ENCODE measurements around the gene MARS2.
"Not testable (repeated sequence)": the region's sequence is repeated elsewhere in the genome, so short reads cannot be mapped to it uniquely, and the experiment has no call there.

MARS2 gene

GRCh38 chr2:197717863-197718262, 12.7 kb downstream of the MARS2 start:
- Histone ChIP-seq H3K9me3 (ENCODE audit: control insufficient read depth, low read length) (no peaks in the 10 kb centered on the region), H3K36me3 (ENCODE audit: control insufficient read depth, insufficient read depth, low read length) (no peaks in the 10 kb centered on the region), H3K27me3 (replicated peaks; ENCODE audit: control insufficient read depth, insufficient read depth, low read length, poor library complexity, severe bottlenecking) (no peaks in the 10 kb centered on the region), H3K4me3 (ENCODE audit: insufficient read depth, low read depth, low read length, poor library complexity, severe bottlenecking) (no peak overlapping the region), H3K4me1 (ENCODE audit: control insufficient read depth, insufficient read depth, low read length, poor library complexity, severe bottlenecking) (no peaks in the 10 kb centered on the region), H3K27ac (ENCODE audit: insufficient read depth, low read length, poor library complexity, severe bottlenecking) (no peak overlapping the region)
- DNase-seq: no peak

DNA sequence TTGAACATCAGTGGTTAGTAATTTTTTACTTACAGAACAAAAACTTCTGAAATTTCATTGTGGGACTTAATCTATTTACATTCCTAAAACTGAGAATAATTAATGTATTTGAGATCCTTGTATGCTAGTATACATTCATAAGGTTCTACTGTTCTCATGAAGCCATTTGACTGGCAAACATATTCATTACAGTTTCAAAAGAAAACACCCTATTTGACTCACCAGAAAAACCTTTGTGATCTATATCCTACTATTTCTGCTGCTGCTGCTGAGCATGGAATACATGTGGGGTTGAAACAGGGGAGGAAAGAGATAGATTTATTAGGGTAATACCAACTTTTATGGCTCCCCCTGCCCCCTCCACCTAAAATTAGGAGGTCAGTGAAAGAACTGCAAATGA, 21.8 kb downstream of the MARS2 start:
- Histone ChIP-seq H3K36me3 (ENCODE audit: control insufficient read depth, insufficient read depth, low read length) (no peaks in the 10 kb centered on the region), H3K27ac (ENCODE audit: insufficient read depth, low read length, poor library complexity, severe bottlenecking) (no peak overlapping the region), H3K4me3 (ENCODE audit: insufficient read depth, low read depth, low read length, poor library complexity, severe bottlenecking) (no peak overlapping the region), H3K27me3 (replicated peaks; ENCODE audit: control insufficient read depth, insufficient read depth, low read length, poor library complexity, severe bottlenecking) (no peaks in the 10 kb centered on the region), H3K9me3 (ENCODE audit: control insufficient read depth, low read length) (no peaks in the 10 kb centered on the region), H3K4me1 (ENCODE audit: control insufficient read depth, insufficient read depth, low read length, poor library complexity, severe bottlenecking) (no peaks in the 10 kb centered on the region)
- DNase-seq: no peak

DNA sequence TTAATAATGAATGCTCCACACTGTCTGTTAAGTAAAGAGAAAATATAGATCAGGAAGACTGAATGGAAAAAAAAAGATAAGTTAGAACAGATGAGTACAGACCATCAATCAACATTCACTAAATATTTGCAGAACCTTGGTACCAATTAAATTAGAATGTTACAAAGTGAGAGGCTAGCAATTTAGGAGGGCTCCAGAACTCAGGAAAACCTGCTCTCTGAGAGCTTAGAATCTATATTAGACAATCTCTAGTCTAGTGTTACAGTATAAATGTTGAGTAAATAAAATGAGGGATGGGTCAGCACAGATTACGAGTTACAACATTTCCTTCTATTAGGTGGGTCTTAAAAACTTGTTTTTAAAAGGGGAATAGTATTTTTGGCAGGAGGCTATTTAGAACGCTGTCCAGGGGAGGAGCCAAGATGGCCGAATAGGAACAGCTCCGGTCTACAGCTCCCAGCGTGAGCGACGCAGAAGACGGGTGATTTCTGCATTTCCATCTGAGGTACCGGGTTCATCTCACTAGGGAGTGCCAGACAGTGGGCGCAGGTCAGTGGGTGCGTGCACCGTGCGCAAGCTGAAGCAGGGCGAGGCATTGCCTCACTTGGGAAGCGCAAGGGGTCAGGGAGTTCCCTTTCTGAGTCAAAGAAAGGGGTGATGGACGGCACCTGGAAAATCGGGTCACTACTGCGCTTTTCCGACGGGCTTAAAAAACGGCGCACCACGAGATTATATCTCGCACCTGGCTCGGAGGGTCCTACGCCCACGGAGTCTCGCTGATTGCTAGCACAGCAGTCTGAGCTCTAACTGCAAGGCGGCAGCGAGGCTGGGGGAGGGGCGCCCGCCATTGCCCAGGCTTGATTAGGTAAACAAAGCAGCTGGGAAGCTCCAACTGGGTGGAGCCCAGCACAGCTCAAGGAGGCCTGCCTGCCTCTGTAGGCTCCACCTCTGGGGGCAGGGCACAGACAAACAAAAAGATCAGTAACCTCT, 23.7 kb downstream of the MARS2 start:
- H3K27ac ChIP-seq (ENCODE audit: insufficient read depth, low read length, poor library complexity, severe bottlenecking); H3K9me3 ChIP-seq (ENCODE audit: control insufficient read depth, low read length); H3K4me3 ChIP-seq (ENCODE audit: insufficient read depth, low read depth, low read length, poor library complexity, severe bottlenecking); H3K27me3 ChIP-seq (replicated peaks; ENCODE audit: control insufficient read depth, insufficient read depth, low read length, poor library complexity, severe bottlenecking); H3K36me3 ChIP-seq (ENCODE audit: control insufficient read depth, insufficient read depth, low read length); DNase-seq; H3K4me1 ChIP-seq (ENCODE audit: control insufficient read depth, insufficient read depth, low read length, poor library complexity, severe bottlenecking): not testable (repeated sequence)

DNA sequence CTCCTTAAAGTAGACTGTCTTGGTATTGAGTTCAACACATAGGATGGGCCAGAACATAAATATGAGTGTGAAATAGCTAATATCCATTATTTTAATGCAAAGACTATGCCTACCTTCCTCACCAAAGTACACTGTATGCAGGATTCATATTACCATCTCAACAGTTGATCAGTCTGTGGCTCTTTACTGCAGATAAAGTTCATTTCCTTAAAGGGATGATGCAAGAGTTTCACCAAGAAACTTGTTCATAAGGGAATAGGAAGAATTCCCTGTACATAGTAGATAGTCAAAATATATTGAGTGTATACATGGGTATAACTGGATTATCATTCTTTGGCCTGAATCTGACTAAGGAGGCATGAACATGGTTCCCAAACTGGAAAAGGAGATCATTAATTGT, 35.0 kb downstream of the MARS2 start:
- Histone ChIP-seq H3K9me3 (ENCODE audit: control insufficient read depth, low read length) (no peaks in the 10 kb centered on the region), H3K4me3 (ENCODE audit: insufficient read depth, low read depth, low read length, poor library complexity, severe bottlenecking) (no peak overlapping the region), H3K27ac (ENCODE audit: insufficient read depth, low read length, poor library complexity, severe bottlenecking) (no peak overlapping the region), H3K36me3 (ENCODE audit: control insufficient read depth, insufficient read depth, low read length) (no peaks in the 10 kb centered on the region), H3K27me3 (replicated peaks; ENCODE audit: control insufficient read depth, insufficient read depth, low read length, poor library complexity, severe bottlenecking) (no peaks in the 10 kb centered on the region), H3K4me1 (ENCODE audit: control insufficient read depth, insufficient read depth, low read length, poor library complexity, severe bottlenecking) (no peaks in the 10 kb centered on the region)
- DNase-seq: no peak

All from effector memory CD4-positive, alpha-beta T cell (primary cell).